ENCODE measurements around the gene EXOC4.

EXOC4 gene

DNA sequence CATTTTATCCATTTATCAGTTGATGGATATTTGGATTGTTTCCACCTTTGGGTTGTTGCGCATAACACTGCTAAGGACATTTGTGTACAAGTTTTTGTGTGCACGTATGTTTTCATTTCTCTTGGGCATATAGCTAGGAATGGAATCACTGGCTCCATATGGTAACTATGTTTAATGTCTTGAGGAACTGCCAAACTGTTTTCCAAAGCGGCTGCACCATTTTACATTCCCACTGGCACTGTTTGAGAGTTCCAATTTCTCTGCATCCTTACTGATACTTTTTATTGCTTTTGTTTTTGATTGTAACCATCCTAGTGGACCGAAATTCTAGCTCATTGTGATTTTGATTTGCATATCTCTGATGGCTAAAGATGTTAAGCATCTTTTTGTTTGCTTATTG, 118.7 kb downstream of the EXOC4 start:
- no peak for DNase-seq

DNA sequence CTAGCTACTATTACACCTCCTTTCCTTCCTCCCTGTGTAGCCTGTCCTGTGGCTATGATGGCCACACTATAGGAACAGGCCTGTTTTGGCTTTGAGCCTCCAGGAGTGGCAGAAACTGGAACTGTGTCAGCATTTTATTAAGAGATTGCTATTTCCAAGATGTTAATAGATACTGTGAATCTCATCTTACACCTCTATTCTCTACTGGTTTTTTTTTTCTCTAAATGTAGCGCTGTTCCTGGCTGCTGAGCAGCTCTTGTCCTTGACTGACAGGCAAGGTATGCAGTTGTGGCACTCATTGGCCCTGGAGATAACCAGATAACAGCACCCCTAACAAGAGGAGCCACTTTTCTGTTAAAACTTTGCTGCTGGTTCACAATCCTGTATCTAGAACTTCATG, 119.5 kb downstream of the EXOC4 start:
- DNase-seq = no peak

DNA sequence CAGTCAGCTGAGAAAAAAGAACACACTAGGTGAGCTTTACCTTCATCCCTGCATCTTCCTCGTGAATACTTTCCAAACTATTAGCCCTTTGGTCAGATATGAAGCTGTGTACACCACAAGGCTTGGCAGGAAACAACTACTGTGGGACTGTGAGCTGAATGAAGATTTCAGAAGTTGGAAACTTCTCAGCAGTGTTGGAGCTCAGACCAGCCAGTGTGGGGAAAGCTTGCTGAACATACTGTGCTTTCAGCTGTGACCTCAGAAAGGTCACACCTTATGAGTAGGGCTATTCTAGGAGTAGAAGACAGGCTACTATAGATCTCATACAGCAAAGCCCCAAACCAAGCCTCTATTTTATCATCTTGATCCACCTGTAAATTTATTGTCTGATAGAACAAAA, 123.6 kb downstream of the EXOC4 start:
- no peak for DNase-seq

DNA sequence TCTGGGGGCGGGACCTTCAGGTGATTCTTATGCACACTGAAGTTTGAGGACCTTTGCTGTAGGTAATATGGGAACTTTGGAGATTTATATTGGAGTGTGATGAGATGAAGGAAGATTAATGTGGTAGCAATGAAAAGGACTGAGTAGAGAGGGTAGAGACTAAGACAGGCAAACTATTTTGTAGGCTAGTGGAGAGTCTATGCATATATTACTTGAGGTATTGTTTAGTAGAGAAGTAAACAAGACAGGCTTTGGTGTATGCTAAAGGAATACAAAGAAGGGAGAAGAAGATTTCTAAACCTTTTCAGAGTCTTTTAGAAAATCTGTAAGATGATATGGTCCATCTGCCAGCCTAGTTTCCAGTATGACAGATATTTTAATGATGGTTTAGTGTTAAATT, 129.1 kb downstream of the EXOC4 start:
- no peak for DNase-seq

DNA sequence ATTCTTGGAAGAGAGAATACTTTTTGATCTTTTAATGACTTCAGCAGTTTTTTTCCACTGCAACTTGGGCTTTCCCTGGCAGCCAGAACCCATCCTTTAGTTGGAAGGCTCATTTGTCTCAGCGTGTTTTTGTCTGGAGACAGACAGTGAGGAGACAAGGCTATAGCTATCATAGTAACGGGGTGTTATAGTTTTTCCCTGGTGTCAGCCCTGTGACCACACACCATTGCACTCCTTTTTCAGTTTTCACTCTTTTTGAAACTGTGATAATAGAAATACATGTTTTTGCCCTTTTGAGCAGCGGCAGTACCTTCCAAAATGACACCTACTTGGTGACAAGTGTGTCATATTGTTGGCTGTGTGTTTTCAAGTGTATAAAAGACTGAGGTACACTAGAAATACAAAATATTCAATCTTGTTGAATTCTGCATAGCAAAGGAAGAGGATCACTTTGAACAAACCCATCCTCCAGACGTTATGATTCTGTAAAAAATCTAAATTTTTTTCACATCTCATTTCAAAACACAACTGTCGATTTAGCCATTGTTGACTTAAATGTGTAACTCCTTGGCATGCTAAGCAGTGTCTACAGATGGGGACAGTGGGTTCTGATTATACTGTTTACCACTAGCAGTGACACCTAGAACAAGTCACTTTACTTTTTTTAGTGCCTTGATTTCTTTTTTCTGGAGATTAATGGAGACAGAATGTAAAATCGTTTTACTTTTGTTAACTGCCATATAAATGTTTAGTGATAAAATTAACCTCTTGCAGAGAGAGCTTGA, 130.1 kb downstream of the EXOC4 start:
- DNase-seq = no peak

DNA sequence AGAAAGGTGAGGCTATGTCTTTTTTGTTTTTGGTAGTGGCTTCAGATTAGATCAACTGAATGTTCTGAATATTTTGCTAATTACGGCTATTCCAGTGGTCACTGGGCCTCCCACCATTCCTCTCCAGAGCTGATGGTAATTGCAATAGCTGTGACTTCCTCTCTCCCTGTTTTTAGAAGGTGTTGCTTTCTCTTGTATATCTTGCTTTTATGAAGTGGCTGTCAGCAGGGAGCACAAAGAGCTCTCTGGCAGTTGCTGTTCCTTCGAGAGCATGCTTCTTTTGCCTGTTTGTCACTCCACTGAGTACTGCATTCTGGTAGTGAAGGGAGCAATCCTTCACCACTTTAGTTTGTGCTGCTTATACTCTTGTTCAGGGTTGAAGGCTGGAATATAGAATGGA, 133.3 kb downstream of the EXOC4 start:
- no peak for DNase-seq

DNA sequence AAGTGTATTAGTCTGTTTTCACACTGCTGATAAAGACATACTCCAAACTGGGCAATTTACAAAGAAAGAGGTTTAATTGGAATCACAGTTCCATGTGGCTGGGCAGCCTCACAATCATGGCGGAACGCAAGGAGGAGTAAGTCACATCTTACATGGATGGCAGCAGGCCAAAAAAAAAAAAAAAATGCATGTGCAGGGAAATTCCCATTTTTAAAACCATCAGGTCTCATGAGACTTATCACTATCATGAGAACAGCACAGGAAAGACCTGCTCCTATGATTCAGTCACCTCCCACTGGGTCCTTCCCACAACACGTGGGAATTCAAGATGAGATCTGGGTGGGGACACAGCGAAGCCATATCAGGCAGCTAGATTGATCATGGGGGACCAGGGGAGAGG, 136.8 kb downstream of the EXOC4 start:
- no peak for DNase-seq

DNA sequence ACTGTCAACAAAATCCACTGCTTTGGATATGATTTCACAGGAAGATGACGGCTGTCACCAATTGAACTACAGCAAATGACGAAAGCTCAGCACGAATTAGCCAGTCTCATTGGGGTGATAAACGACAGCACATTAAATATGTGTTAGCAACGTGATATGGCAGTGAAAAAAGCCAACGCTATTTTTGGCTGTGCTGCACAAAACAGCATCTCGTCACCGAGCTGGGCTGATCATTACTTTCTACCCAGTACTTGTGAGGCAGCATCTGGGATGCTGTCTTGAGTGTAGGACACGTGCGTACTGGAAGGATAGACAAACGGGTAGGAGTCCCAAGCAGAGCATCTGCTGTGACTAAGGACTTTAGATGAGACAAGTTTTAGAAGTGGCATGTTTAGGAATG, 138.3 kb downstream of the EXOC4 start:
- no peak for DNase-seq

DNA sequence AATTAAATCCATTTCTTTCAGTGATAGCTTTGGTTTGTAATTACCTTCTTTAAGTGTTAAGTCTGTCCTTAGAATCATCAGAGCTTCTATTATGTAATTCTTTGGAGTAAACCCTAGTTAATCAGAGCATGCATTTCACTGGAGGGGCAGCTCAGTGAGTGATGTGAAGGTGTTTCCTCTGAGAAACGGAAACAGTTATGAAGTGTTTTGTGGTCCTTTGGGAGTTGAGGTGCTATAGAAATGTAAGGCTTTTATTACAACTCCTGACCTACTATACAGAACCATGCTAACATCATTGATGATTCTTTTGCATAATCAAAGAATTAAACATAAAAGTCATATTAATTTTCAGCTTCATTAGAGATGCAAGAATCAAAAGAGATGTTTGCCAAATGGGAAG, 141.5 kb downstream of the EXOC4 start:
- DNase-seq = no peak

DNA sequence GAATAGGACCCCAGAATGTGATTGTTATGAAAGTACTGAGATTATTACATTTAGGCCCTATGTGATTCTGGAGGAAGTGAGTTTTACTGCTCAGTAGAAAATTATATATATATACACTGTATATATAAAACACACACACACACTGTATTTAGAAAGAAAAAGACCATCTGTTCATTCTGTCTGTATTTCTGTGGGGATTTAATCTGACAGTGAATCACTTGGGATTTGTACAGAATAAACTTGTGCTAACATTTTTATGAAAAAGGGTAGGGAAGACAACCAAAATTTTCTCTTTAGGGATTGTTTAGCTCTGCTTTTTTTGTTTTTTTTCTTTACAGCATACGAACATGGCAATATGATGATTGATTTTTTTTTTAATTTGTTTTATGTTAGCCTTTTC, 142.7 kb downstream of the EXOC4 start:
- DNase-seq = no peak

DNA sequence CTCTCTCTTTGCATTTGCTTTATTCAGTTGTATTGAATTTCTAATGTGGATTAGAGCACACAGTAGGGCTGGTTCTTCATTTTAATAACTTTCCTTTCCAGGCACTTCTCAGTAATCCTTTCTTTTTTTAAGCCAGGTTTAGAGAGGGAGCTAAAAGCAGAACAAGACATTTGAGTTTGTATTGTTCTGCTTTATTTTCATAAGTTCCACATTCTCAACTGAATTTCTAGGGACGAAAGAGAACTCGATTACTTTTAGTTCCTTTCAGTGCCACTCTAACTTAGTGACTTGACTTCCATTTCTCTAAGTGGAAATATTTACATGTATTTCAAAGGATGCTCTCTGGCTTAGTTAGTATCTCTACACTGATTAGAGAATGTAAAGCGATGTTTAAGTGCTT, 145.6 kb downstream of the EXOC4 start:
- DNase-seq = no peak

DNA sequence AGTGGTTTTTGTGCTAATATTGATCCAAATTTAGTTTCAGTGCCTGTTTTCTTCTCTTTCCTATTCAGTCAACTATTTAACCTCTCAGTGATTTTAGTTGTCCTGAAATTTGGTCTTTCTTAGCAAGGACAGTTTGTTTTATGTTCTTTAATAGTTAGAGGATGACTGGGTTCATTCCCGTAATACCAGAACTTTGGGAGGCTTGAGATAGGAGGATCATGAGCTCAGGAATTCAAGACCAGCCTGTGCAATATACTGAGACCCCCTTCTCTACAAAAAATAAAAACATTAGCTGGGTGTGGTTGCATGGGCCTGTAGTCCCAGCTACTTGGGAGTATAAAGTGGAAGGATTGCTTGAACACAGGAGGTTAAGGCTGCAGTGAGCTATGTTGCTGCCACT, 148.3 kb downstream of the EXOC4 start:
- no peak for DNase-seq

DNA sequence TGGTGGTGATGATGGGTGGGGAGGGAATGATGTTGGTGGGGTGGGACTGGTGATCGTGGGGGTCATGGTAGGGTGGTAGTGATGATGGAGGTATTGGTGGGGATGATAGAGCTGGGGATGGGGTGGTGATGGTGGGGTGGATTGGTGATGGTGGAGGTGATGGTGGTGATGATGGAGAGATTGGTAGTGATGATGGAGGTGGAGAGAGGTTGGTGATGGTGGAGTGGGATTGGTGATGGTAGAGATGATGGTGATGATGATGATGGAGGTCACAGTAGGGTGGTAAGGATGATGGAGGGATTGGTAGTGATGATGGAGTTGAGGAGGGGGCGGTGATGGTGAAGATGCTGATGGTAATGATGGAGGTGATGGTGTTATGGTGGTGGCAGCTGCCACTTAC, 155.3 kb downstream of the EXOC4 start:
- no peak for DNase-seq

DNA sequence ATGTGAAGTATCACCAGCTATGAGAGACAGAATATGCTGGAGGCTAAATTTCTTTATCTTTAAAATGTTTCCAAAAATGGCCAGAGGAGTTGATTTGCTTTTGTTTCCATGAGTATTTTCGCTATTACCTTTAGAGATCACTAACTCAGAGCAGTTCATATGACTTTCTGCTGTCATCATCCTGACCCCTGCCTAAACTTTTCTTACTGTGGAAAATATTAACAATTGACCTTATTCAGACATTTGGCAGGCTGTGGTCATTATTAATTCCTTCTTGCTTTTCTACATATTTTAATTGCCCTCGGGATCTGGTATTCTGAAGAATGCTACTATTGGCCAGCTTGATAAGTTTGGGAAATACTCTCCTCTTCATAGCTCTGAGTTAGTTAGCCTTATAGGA, 156.5 kb downstream of the EXOC4 start:
- DNase-seq = no peak

DNA sequence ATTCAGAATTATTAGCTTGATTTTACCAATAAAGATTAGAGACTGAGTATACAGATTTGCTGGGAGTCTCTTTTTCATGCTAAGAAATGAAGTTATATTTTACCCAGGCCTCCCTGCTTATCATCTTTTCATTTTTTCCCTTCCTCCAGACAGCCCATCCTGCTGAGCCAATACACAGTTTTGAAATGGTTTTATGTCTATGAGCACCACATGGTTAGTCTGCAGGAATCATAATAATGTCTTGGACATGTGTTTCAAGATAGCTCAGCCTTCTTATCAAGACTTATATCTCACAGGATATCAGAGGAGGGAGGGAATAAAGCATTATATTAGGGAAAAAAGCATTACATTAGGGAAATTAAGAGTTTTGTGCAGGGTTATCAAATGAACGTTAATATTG, 157.1 kb downstream of the EXOC4 start:
- no peak for DNase-seq

DNA sequence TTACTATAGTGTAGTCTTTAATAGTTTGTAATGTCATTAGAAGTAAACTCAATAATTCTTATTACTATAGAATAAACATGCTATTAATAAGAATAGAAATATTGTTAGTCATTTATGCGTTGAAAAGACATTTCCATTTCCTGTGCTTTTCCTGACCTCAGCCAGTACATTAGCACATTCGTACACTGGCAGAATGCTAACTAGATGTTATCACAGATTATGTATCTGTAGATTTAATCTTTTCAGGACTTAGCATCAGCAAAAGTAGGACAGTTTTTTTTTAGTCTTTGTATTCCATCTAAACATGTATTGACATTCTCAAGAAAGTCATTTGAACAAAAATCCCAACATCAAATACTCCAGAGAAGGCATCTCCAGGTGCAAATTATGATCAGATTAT, 158.5 kb downstream of the EXOC4 start:
- no peak for DNase-seq

DNA sequence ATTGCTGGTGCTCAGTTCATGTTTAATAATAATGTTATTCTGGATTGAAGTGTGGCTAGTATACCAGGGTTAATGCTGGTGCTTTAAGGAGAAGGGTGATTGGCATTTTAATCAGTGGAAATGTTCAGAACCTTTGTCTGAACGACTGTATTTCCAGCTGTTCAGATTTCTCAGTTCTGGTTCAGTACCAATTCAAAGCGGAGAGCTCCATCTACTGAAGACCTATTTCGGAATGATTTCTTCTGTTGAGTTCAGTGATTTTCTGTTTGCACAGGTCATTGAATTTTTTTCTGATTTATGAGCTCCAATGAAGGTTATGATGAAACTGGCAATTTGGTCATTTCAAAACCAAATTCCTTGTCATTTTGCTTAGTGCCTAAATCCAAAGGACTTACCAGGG, 160.1 kb downstream of the EXOC4 start:
- no peak for DNase-seq

DNA sequence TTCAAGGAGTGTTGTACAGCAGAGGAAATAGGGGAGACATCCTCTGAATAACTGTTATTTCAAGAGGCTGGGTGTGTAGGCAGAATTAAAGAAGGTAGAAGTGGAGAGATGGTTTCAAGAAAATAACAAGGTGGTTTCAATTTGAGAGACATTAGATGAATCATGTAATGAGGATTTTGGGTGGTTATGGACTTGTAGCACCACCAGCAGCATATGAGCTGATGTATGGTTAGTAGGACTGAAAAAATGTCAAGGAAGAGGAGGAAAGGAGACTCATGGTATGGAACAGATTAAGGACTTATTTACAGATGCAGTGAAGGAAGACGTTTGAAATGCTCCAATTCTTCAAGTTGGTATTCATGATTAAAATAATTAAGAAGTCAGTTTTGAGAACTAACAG, 166.2 kb downstream of the EXOC4 start:
- no peak for DNase-seq

DNA sequence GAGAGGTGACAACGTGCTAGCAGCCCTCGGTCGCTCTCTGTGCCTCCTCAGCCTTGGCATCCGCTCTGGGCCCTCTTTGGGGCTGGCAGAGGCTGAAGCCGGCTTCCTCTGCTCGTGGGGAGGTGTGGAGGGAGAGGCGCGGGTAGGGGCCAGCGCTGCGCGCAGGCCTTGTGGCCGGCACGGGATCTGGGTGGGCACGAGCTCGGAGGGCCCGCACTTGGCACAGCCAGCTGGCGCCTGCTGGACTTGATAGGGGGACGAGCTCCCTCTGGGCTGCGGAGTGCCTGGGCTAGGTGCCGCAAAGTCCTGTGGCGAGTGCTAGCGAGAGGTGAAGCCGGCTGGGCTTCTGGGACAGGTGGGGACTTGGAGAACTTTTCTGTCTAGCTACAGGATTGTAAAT, 170.7 kb downstream of the EXOC4 start:
- no peak for DNase-seq

DNA sequence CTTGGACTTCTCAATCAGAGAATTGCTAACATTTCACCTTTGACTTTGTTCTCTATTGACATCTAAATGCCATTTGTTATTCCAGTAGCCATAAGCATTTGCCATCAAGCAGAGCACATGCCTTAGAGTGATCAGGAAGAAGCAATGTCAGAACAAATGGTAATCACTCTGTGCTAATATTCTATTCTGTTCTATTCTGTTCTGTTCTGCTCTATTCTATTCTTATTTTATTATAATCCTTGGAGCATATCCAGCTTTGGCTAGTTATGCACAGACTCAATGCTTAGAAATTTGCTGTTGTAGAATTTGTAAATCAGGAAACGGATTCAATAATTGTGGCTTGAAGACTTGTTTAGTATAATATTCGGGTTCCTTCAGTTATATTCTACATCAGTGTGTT, 175.4 kb downstream of the EXOC4 start:
- DNase-seq = no peak

DNA sequence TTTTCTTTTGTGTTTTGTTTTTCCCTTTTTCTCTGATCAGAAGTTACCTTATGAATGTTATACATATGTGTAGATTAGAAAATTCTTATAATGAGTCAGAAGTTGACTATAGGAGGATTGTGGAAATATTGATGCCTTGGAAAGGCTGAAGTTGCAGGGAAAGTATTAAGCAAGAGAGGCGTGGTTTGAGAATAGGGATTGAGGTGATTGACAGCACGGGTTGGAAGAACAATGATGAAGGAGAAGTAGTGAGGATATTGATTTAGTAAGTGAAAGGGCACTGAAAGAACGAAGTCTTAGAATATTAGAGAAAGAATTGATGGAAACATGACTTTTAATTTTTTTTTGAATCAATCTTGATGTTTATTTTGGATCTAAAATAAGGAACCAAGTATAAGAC, 176.0 kb downstream of the EXOC4 start:
- no peak for DNase-seq

DNA sequence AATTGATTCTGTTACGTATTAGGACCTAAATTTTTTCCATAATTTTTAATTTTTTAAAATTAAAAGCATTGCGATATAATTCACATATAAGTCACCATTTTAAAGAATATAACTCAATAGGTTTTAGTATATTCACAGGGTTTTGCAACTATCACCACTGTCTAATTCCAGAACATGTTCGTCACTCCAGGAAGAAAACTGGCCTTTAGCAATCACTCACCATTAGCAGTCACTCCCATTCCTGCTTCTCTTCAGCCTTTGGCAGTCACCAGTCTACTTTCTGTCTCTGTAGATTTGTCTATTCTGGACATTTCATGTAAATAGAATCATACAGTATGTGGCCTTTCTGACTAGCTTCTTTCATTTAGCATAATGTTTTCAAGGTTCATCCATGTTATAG, 176.5 kb downstream of the EXOC4 start:
- no peak for DNase-seq

DNA sequence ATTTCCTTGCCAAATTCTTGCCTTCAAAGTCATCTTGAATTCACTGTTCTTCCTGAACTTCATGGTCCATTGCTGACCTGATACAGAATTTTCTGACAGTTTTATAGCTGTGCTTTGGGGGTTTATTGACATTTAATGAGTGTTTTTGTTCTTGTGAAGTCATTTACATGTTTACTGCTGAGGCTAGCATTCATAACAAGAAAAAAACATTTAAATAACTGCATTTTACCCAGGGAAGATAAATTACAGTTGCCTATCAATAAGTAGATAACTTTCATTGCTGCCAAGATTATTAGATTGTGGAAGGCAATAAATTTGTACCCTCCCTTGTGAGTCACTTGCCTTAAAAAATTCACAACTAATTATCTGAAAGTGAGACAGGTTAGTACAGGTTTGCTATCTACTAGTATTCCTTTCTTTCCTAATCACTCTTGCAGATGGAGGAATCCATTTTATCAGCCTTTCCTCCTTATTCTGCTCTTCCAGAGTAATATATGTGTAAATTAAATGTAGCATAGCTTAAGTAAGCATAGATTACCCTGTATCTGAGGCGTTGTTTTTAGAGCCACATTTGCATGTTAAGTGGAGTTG, 178.4 kb downstream of the EXOC4 start:
- DNase-seq = no peak

DNA sequence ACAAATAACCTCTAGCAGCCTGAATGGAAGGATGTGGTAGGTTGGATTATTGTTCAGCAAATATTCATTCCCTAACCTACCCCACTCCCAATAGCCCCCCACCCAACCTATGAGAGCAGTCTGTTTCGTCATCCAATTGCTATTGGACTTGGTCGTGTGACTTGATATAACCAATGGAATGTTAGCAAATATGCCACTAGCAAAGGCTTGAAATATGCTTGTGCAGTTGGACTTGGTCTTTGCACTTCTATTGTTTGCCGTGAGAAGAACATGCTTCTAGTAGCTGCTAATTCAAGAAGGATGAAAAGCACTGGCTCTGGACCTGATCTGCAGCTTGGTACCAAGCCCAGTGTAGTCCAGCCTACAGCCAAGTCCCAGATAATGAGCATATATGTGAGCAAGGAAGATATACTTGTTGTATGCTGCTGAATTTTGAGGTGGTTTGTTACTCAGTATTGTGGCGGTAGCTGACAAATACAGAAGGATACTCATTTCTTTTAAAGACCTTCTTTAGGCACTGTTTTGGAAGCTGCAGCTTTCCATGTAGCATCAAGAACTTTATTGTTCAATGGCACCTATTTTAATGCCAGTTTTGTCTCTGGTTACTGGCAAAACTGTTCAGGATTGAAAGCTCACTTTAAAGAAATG, 180.4 kb downstream of the EXOC4 start:
- DNase-seq = no peak
